A673 (cell line): ENCODE results near the gene SEMA5A.

Experiments used
- CTCF ChIP-seq: fragments of 300-800, 200-600 bp; sonication (generic); conservative IDR thresholded peaks from 2 replicates; pipeline ENCODE4 v1.5.1; 2017; ENCODE audit warnings: low read depth, mild to moderate bottlenecking, antibody characterized with exemption, low read length, moderate library complexity, mixed read lengths
- EZH2 ChIP-seq: fragments of 200-600 bp; sonication (generic); IDR thresholded peaks from 2 replicates; pipeline ENCODE4 v1.6.1; 2017; ENCODE audit warnings: borderline replicate concordance, low read depth, mild to moderate bottlenecking, mixed read lengths, antibody characterized with exemption, low read length; ENCODE audit not compliant: poor library complexity, severe bottlenecking

GRCh38 chr5:9325549-9325948 lies 220.3 kb downstream of the SEMA5A start:
- no peak for TF ChIP-seq CTCF
- TF ChIP-seq EZH2 = no peak
